ENCODE results near the gene SLC38A10. TPM values are rescaled to one million over a fixed set of nuclear protein-coding genes. Genes with fewer than 3 reads are reported as not detected.

Gene SLC38A10
- total and polyA plus RNA-seq, 2 of the 4 experiments (the other 2 are of a cell fraction): 12.7 to 46.7 TPM

DNA sequence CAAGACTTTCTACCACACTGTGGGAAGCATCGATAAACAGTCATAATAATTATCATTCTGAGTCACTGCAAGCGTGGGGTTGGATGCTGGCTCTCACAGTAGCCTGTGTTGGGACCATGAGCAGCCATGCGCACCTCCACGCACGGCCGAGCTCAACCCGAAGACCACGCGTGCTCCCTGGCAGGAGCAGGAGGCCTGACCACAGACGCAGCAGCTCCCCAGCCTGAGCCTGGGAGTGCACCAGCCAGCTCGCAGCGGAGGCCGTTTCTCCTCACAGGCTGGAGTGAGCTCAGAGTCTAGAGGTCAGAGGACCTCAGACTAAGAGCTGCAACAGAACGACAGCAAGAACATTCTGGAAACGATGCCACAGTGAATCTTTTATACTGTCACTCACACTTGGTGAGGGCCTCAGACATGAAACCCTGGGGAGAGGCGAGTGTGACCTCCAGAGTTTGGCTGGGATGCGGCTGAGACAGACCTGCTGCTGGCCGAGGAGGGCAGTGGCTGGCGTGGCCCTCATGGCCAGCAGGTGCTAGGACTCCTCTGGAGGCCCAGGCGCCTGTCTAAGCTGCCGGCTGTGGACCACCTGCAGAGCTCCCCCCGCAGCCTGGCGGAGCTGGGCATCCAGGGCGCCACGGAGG lies 50.0 kb downstream of the SLC38A10 start:
- in situ Hi-C loops (cut with MboI; ENCODE audit: low sequenced_read_pairs) (no loop called here), intact Hi-C loops (cut with micrococcal nuclease) (no loop called here), dilution Hi-C loops (cut with HindIII; ENCODE audit: low sequenced_read_pairs, unreplicated experiment) (no loop called here)
- DNase-seq: peak; percentile 47
- Histone ChIP-seq H3K56ac (ENCODE audit: extremely low read depth, insufficient read depth, low read length) (no peak overlapping the region), H3K36me3 (ENCODE audit: control insufficient read depth, insufficient read depth, low read length) (peaks cover 14% of the 10 kb centered on the region), H3K27me3 (ENCODE audit: control insufficient read depth, insufficient read depth, low read length) (no peaks in the 10 kb centered on the region), H2AK5ac (ENCODE audit: low read depth, low read length) (no peak overlapping the region), H3K9ac (ENCODE audit: low read depth, low read length) (no peak overlapping the region), H3K18ac (ENCODE audit: low read depth, low read length) (no peak overlapping the region), H3K4me2 (ENCODE audit: low read depth, low read length) (no peak overlapping the region), H2AFZ (replicated peaks; ENCODE audit: low read length, poor library complexity) (peak overlapping the region; percentile 21), H3K4ac (ENCODE audit: low read depth, low read length) (no peak overlapping the region), H3K4me1 (ENCODE audit: control insufficient read depth, insufficient read depth, low read length) (peaks cover 8% of the 10 kb centered on the region), H3K23ac (ENCODE audit: low read depth, low read length) (no peak overlapping the region), H4K8ac (ENCODE audit: low read depth in 2 of 2, low read length in 2 of 2) (no peak overlapping the region), H3K14ac (replicated peaks; ENCODE audit: low read depth, low read length) (no peak overlapping the region), H3K9me1 (ENCODE audit: insufficient read depth, low read length) (peaks cover 5% of the 10 kb centered on the region; the same call in 1 of the 2 replicates), H4K5ac (ENCODE audit: low read depth, low read length) (no peak overlapping the region), H4K20me1 (ENCODE audit: insufficient read depth, low read length) (peaks cover 25% of the 10 kb centered on the region), H3K9me3 (ENCODE audit: control insufficient read depth, insufficient read depth, low read length) (no peaks in the 10 kb centered on the region), H3K4me3 (ENCODE audit: insufficient read depth, low read depth, low read length) (no peak overlapping the region), H2BK5ac (ENCODE audit: low read depth, low read length, poor library complexity, severe bottlenecking) (no peak overlapping the region), H3K79me1 (ENCODE audit: low read depth in 1 of 2, low read length in 2 of 2) (peaks cover 11 to 45% of the 10 kb centered on the region in 2 experiments; a peak in 3 of 4 replicates), H4K91ac (ENCODE audit: insufficient read depth, low read depth, low read length) (no peak overlapping the region), H2BK120ac (ENCODE audit: low read depth, low read length) (no peak overlapping the region), H2BK15ac (ENCODE audit: low read depth, low read length) (no peak overlapping the region), H2BK20ac (ENCODE audit: low read depth, low read length) (no peak overlapping the region), H3K27ac (ENCODE audit: insufficient read depth, low read length) (no peak overlapping the region), H2AK9ac (replicated peaks; ENCODE audit: low read depth, low read length, poor library complexity) (peak overlapping the region; percentile 82)
- POLR2A ChIA-PET (ENCODE audit: unreplicated experiment): no interaction called here
- peak; percentile 53 for ATAC-seq (ENCODE audit: low read depth)
- CTCF ChIA-PET: no interaction called here
- no TSS peak for BruUV-seq (replicated peaks)
- 78% methylated on average over 16 of the region's 25 CpGs; no CpG with 5 or more reads in 1 of the 2 experiments for WGBS, 2 experiments (ENCODE audit: extremely low coverage in 2 of 2, insufficient read length in 1 of 2)
- TF ChIP-seq FOS (IDR thresholded peaks at IDR 0.05; ENCODE audit: low read depth, low read length) (no peak), RCOR1 (IDR thresholded peaks at IDR 0.05; ENCODE audit: insufficient replicate concordance, low read length) (no peak), SMC3 (IDR thresholded peaks at IDR 0.05; ENCODE audit: low read depth, low read length) (no peak), MXI1 (IDR thresholded peaks at IDR 0.05; ENCODE audit: borderline replicate concordance, low read depth, low read length) (no peak)
- TF ChIP-seq, protein P1, sequence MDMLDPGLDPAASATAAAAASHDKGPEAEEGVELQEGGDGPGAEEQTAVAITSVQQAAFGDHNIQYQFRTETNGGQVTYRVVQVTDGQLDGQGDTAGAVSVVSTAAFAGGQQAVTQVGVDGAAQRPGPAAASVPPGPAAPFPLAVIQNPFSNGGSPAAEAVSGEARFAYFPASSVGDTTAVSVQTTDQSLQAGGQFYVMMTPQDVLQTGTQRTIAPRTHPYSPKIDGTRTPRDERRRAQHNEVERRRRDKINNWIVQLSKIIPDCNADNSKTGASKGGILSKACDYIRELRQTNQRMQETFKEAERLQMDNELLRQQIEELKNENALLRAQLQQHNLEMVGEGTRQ (IDR thresholded peaks at IDR 0.05; ENCODE audit: low read depth, low read length): no peak

Measured in IMR-90 (cell line).